Measurements from ENCODE around the gene AFAP1.

The AFAP1 gene

GRCh38 chr4:7813674-7814073 lies 126.0 kb downstream of the AFAP1 start:
- no peak overlapping the region for H2BK120ac ChIP-seq (ENCODE audit: insufficient read depth, low read length, poor library complexity)
- no peak overlapping the region for H2AK5ac ChIP-seq (ENCODE audit: low read length)
- H2BK5ac ChIP-seq (ENCODE audit: low read depth, low read length, poor library complexity): no peak overlapping the region
- no peak overlapping the region for H3K14ac ChIP-seq (ENCODE audit: low read length)
- H4K12ac ChIP-seq (ENCODE audit: low read depth, low read length): no peak overlapping the region
- H3K36me3 ChIP-seq (ENCODE audit: control insufficient read depth in 1 of 2, insufficient read depth in 2 of 2, low read length in 2 of 2): peaks cover 35 to 38% of the 10 kb centered on the region in 2 experiments
- no peak overlapping the region for H3K18ac ChIP-seq (ENCODE audit: low read length)
- H3K4me2 ChIP-seq (ENCODE audit: low read length): no peak overlapping the region
- no peak overlapping the region for H3K9ac ChIP-seq (ENCODE audit: low read length)
- H3K79me2 ChIP-seq (ENCODE audit: control insufficient read depth, insufficient read depth, low read length, poor library complexity): no peaks in the 10 kb centered on the region
- no peak overlapping the region for H3K23ac ChIP-seq (ENCODE audit: low read length)
- no CpG with 5 or more reads among the region's 3 CpGs for WGBS (ENCODE audit: extremely low coverage, insufficient coverage, insufficient read length)
- no peak overlapping the region for H3K4ac ChIP-seq (ENCODE audit: low read depth, low read length)
- no peak overlapping the region for H2AFZ ChIP-seq (ENCODE audit: insufficient read depth, low read length, poor library complexity)
- peaks cover 0 to 7% of the 10 kb centered on the region in 2 experiments for H3K4me1 ChIP-seq (ENCODE audit: control insufficient read depth in 1 of 2, insufficient read depth in 2 of 2, low read length in 2 of 2)
- no peaks in the 10 kb centered on the region for H3K9me3 ChIP-seq (ENCODE audit: insufficient read depth, low read depth, low read length)
- H3K27ac ChIP-seq (ENCODE audit: low read depth, low read length): no peak overlapping the region
- H3K4me3 ChIP-seq (ENCODE audit: low read depth, low read length): no peak overlapping the region
- H4K8ac ChIP-seq (ENCODE audit: low read depth, low read length): no peak overlapping the region
- H4K91ac ChIP-seq (ENCODE audit: low read depth, low read length): no peak overlapping the region
- no peaks in the 10 kb centered on the region for H3K27me3 ChIP-seq (ENCODE audit: insufficient read depth, low read length)
- no peaks in the 10 kb centered on the region for H3K79me1 ChIP-seq (ENCODE audit: low read length)
- no peak for DNase-seq
- H2BK12ac ChIP-seq (ENCODE audit: low read length): no peak overlapping the region

- Histone ChIP-seq H2BK12ac (ENCODE audit: low read length) (no peak overlapping the region), H3K9ac (ENCODE audit: low read length) (no peak overlapping the region), H2BK120ac (ENCODE audit: insufficient read depth, low read length, poor library complexity) (no peak overlapping the region), H3K27me3 (ENCODE audit: insufficient read depth, low read length) (no peaks in the 10 kb centered on the region), H3K14ac (ENCODE audit: low read length) (no peak overlapping the region), H3K4me1 (ENCODE audit: control insufficient read depth in 1 of 2, insufficient read depth in 2 of 2, low read length in 2 of 2) (peaks cover under 1 to 7% of the 10 kb centered on the region in 2 experiments), H3K79me2 (ENCODE audit: control insufficient read depth, insufficient read depth, low read length, poor library complexity) (no peaks in the 10 kb centered on the region), H3K18ac (ENCODE audit: low read length) (no peak overlapping the region), H3K79me1 (ENCODE audit: low read length) (no peaks in the 10 kb centered on the region), H3K27ac (ENCODE audit: low read depth, low read length) (no peak overlapping the region), H3K9me3 (ENCODE audit: insufficient read depth, low read depth, low read length) (no peaks in the 10 kb centered on the region), H3K4me2 (ENCODE audit: low read length) (no peak overlapping the region), H3K23ac (ENCODE audit: low read length) (no peak overlapping the region), H3K4me3 (ENCODE audit: low read depth, low read length) (no peak overlapping the region), H4K12ac (ENCODE audit: low read depth, low read length) (no peak overlapping the region), H2BK5ac (ENCODE audit: low read depth, low read length, poor library complexity) (no peak overlapping the region), H4K8ac (ENCODE audit: low read depth, low read length) (no peak overlapping the region), H2AFZ (ENCODE audit: insufficient read depth, low read length, poor library complexity) (no peak overlapping the region), H2AK5ac (ENCODE audit: low read length) (no peak overlapping the region), H3K4ac (ENCODE audit: low read depth, low read length) (no peak overlapping the region), H4K91ac (ENCODE audit: low read depth, low read length) (no peak overlapping the region), H3K36me3 (ENCODE audit: control insufficient read depth in 1 of 2, insufficient read depth in 2 of 2, low read length in 2 of 2) (peaks cover 35 to 40% of the 10 kb centered on the region in 2 experiments)
- WGBS (ENCODE audit: extremely low coverage, insufficient coverage, insufficient read length): no CpG with 5 or more reads among the region's 5 CpGs
- no peak for DNase-seq
These were observed 126.7 kb downstream of the AFAP1 start for GRCh38 chr4:7812921-7813320.

GRCh38 chr4:7812231-7812857 lies 127.3 kb downstream of the AFAP1 start:
- Histone ChIP-seq H3K23ac (ENCODE audit: low read length) (no peak overlapping the region), H2BK12ac (ENCODE audit: low read length) (no peak overlapping the region), H2AK5ac (ENCODE audit: low read length) (no peak overlapping the region), H3K9ac (ENCODE audit: low read length) (no peak overlapping the region), H3K4me2 (ENCODE audit: low read length) (no peak overlapping the region), H3K36me3 (ENCODE audit: control insufficient read depth in 1 of 2, insufficient read depth in 2 of 2, low read length in 2 of 2) (peaks cover 37 to 42% of the 10 kb centered on the region in 2 experiments), H2BK120ac (ENCODE audit: insufficient read depth, low read length, poor library complexity) (no peak overlapping the region), H4K91ac (ENCODE audit: low read depth, low read length) (no peak overlapping the region), H3K18ac (ENCODE audit: low read length) (no peak overlapping the region), H3K4me1 (ENCODE audit: control insufficient read depth in 1 of 2, insufficient read depth in 2 of 2, low read length in 2 of 2) (peaks cover 6 to 12% of the 10 kb centered on the region in 2 experiments), H3K4me3 (ENCODE audit: low read depth, low read length) (no peak overlapping the region), H3K9me3 (ENCODE audit: insufficient read depth, low read depth, low read length) (no peaks in the 10 kb centered on the region), H2BK5ac (ENCODE audit: low read depth, low read length, poor library complexity) (no peak overlapping the region), H4K8ac (ENCODE audit: low read depth, low read length) (no peak overlapping the region), H4K12ac (ENCODE audit: low read depth, low read length) (no peak overlapping the region), H3K27ac (ENCODE audit: low read depth, low read length) (no peak overlapping the region), H3K14ac (ENCODE audit: low read length) (no peak overlapping the region), H3K27me3 (ENCODE audit: insufficient read depth, low read length) (no peaks in the 10 kb centered on the region), H3K79me2 (ENCODE audit: control insufficient read depth, insufficient read depth, low read length, poor library complexity) (peaks cover under 1% of the 10 kb centered on the region), H3K79me1 (ENCODE audit: low read length) (peaks cover under 1% of the 10 kb centered on the region), H2AFZ (ENCODE audit: insufficient read depth, low read length, poor library complexity) (no peak overlapping the region), H3K4ac (ENCODE audit: low read depth, low read length) (no peak overlapping the region)
- WGBS (ENCODE audit: extremely low coverage, insufficient coverage, insufficient read length): no CpG with 5 or more reads among the region's 18 CpGs
- no peak for DNase-seq

- DNase-seq: peak; percentile 26 to 46
- Histone ChIP-seq H3K4me1 (ENCODE audit: control insufficient read depth in 1 of 2, insufficient read depth in 2 of 2, low read length in 2 of 2) (peaks cover 11 to 17% of the 10 kb centered on the region in 2 experiments), H2BK120ac (ENCODE audit: insufficient read depth, low read length, poor library complexity) (no peak overlapping the region), H4K12ac (ENCODE audit: low read depth, low read length) (no peak overlapping the region), H3K79me2 (ENCODE audit: control insufficient read depth, insufficient read depth, low read length, poor library complexity) (peaks cover 2% of the 10 kb centered on the region), H3K4me2 (ENCODE audit: low read length) (no peak overlapping the region), H3K27me3 (ENCODE audit: insufficient read depth, low read length) (no peaks in the 10 kb centered on the region), H3K4me3 (ENCODE audit: low read depth, low read length) (no peak overlapping the region), H3K36me3 (ENCODE audit: control insufficient read depth in 1 of 2, insufficient read depth in 2 of 2, low read length in 2 of 2) (peaks cover 33 to 40% of the 10 kb centered on the region in 2 experiments), H2BK5ac (ENCODE audit: low read depth, low read length, poor library complexity) (no peak overlapping the region), H3K9me3 (ENCODE audit: insufficient read depth, low read depth, low read length) (no peaks in the 10 kb centered on the region), H4K8ac (ENCODE audit: low read depth, low read length) (no peak overlapping the region), H3K79me1 (ENCODE audit: low read length) (peaks cover 3% of the 10 kb centered on the region), H4K91ac (ENCODE audit: low read depth, low read length) (no peak overlapping the region), H2BK12ac (ENCODE audit: low read length) (no peak overlapping the region), H2AFZ (ENCODE audit: insufficient read depth, low read length, poor library complexity) (no peak overlapping the region), H3K14ac (ENCODE audit: low read length) (no peak overlapping the region), H2AK5ac (ENCODE audit: low read length) (no peak overlapping the region), H3K23ac (ENCODE audit: low read length) (no peak overlapping the region), H3K4ac (ENCODE audit: low read depth, low read length) (no peak overlapping the region), H3K18ac (ENCODE audit: low read length) (no peak overlapping the region), H3K27ac (ENCODE audit: low read depth, low read length) (no peak overlapping the region), H3K9ac (ENCODE audit: low read length) (no peak overlapping the region)
- no CpG with 5 or more reads among the region's 25 CpGs for WGBS (ENCODE audit: extremely low coverage, insufficient coverage, insufficient read length)
These were observed 128.0 kb downstream of the AFAP1 start for GRCh38 chr4:7811536-7812191.
